BLaER1 (cell line): ENCODE data around the gene ZSWIM4.

Source experiments
- H3K27ac ChIP-seq: shearing (Covaris generic); formaldehyde crosslinking; 2 replicates; pipeline ENCODE4 v1.8.1; 2022
- H3K27me3 ChIP-seq: shearing (Covaris generic); formaldehyde crosslinking; 2 replicates; pipeline ENCODE4 v1.8.1; 2022
- H3K36me3 ChIP-seq: shearing (Covaris generic); formaldehyde crosslinking; 2 replicates; pipeline ENCODE4 v1.8.1; 2022
- H3K4me1 ChIP-seq: shearing (Covaris generic); formaldehyde crosslinking; 2 replicates; pipeline ENCODE4 v1.8.1; 2022
- H3K4me2 ChIP-seq: shearing (Covaris generic); formaldehyde crosslinking; 2 replicates; pipeline ENCODE4 v1.8.1; 2022
- H3K4me3 ChIP-seq: shearing (Covaris generic); formaldehyde crosslinking; 2 replicates; pipeline ENCODE4 v1.8.1; 2022
- H3K9ac ChIP-seq: shearing (Covaris generic); formaldehyde crosslinking; 2 replicates; pipeline ENCODE4 v1.8.1; 2022
- H3K9me3 ChIP-seq: shearing (Covaris generic); formaldehyde crosslinking; 2 replicates; pipeline ENCODE4 v1.8.1; 2022
- H4K20me1 ChIP-seq: shearing (Covaris generic); formaldehyde crosslinking; 2 replicates; pipeline ENCODE4 v1.8.1; 2022
- Cebpa-rat ChIP-seq: shearing (Covaris generic); IDR thresholded peaks from 2 replicates; pipeline ENCODE4 v1.8.1; 2022

Gene ZSWIM4

GRCh38 chr19:13804830-13805683 is 9.8 kb downstream of the ZSWIM4 start:
- no peak overlapping the region for H3K9ac ChIP-seq
- H4K20me1 ChIP-seq, result no peaks in the 10 kb centered on the region
- H3K4me1 ChIP-seq, result no peaks in the 10 kb centered on the region
- H3K4me2 ChIP-seq, result no peak overlapping the region
- H3K27me3 ChIP-seq, result no peaks in the 10 kb centered on the region
- H3K27ac ChIP-seq, result no peak overlapping the region
- H3K36me3 ChIP-seq, result peaks cover 82% of the 10 kb centered on the region
- no peaks in the 10 kb centered on the region for H3K9me3 ChIP-seq
- no peak overlapping the region for H3K4me3 ChIP-seq
- no peak for TF ChIP-seq Cebpa-rat

- Histone ChIP-seq H3K4me3 (no peak overlapping the region), H3K4me1 (no peaks in the 10 kb centered on the region), H3K27me3 (no peaks in the 10 kb centered on the region), H3K4me2 (no peak overlapping the region), H3K36me3 (peaks cover 87% of the 10 kb centered on the region), H3K27ac (no peak overlapping the region), H4K20me1 (no peaks in the 10 kb centered on the region), H3K9me3 (no peaks in the 10 kb centered on the region), H3K9ac (no peak overlapping the region)
- TF ChIP-seq Cebpa-rat, result no peak
Observed at GRCh38 chr19:13806728-13807127, 11.5 kb downstream of the ZSWIM4 start.

DNA sequence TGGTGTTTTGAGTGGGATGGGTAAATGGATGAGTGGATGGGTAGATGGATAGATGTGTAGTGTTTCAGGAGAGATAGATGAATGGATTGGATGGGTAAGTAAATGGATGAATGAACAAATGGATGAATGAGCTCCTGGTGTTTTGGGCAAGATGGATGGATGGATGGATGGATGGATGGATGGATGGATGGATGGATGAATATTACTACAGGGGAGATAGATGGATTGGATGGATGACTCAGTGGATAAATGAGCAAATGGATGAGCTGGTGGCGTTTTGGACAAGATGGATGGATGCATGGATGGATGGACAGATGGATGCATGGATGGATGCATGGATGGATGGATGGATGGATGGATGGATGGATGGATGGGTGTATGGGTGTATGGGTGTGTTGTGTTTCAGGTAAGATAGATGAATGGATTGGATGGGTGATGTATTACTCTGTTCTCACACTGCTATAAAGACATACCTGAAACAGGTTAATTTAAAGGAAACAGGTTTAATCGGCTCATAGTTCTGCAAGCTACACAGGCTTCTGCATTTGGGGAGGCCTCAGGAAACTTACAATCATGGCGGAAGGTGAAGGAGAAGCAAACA is 12.3 kb downstream of the ZSWIM4 start:
- H3K27me3 ChIP-seq, result no peaks in the 10 kb centered on the region
- no peak overlapping the region for H3K4me3 ChIP-seq
- no peak overlapping the region for H3K27ac ChIP-seq
- H3K4me1 ChIP-seq, result no peaks in the 10 kb centered on the region
- no peaks in the 10 kb centered on the region for H4K20me1 ChIP-seq
- no peak for TF ChIP-seq Cebpa-rat
- H3K4me2 ChIP-seq, result no peak overlapping the region
- no peak overlapping the region for H3K9ac ChIP-seq
- H3K9me3 ChIP-seq, result no peaks in the 10 kb centered on the region
- H3K36me3 ChIP-seq, result peaks cover 89% of the 10 kb centered on the region

DNA sequence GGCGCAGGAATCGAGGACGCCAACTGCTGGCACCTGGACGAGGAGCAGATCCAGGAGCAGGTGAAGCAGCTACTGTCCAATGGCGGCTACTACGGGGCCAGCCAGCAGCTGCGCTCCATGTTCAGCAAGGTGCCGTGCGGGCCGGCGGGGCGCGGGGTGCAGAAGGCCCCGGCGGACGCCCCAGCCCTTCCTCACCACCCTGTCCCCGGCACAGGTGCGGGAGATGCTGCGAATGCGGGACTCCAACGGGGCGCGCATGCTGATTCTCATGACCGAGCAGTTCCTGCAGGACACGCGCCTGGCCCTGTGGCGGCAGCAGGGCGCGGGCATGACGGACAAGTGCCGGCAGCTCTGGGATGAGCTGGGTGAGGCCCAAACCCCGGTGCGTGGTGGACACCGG is 13.6 kb downstream of the ZSWIM4 start:
- Histone ChIP-seq H3K4me2 (no peak overlapping the region), H3K9ac (no peak overlapping the region), H3K27ac (no peak overlapping the region), H3K36me3 (peaks cover 93% of the 10 kb centered on the region), H3K9me3 (no peaks in the 10 kb centered on the region), H4K20me1 (no peaks in the 10 kb centered on the region), H3K27me3 (no peaks in the 10 kb centered on the region), H3K4me3 (no peak overlapping the region), H3K4me1 (no peaks in the 10 kb centered on the region)
- TF ChIP-seq Cebpa-rat, result no peak

- TF ChIP-seq Cebpa-rat, result no peak
- peaks cover 11% of the 10 kb centered on the region for H3K4me1 ChIP-seq
- H3K4me2 ChIP-seq, result no peak overlapping the region
- no peak overlapping the region for H3K9ac ChIP-seq
- no peak overlapping the region for H3K4me3 ChIP-seq
- H3K27me3 ChIP-seq, result no peaks in the 10 kb centered on the region
- no peaks in the 10 kb centered on the region for H3K9me3 ChIP-seq
- H3K27ac ChIP-seq, result no peak overlapping the region
- H3K36me3 ChIP-seq, result peaks cover 94% of the 10 kb centered on the region
- H4K20me1 ChIP-seq, result no peaks in the 10 kb centered on the region
Observed at GRCh38 chr19:13812544-13812943, 17.3 kb downstream of the ZSWIM4 start.

DNA sequence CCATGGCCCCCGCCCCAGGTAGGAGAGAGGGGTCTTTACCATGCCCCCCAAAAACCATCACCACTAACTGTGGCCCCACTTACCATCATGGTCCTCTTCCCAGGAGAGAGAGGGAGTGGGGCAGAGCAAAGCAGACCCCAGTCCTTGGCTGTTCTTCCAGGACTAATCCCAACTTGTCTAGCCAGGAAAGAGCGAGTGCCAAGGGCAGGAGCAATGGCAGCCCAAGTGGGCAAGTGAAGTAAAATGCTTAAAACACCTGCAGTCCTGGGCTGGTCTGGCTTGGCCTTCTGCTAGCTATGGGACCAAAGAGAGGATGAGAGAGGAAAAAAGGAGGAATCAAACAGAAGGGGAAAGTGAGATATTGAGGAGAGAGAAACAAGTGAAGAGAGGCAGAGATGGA is 17.9 kb downstream of the ZSWIM4 start:
- Histone ChIP-seq H3K36me3 (peaks cover 93% of the 10 kb centered on the region), H4K20me1 (no peaks in the 10 kb centered on the region), H3K9me3 (no peaks in the 10 kb centered on the region), H3K4me1 (peaks cover 14% of the 10 kb centered on the region), H3K27ac (no peak overlapping the region), H3K9ac (no peak overlapping the region), H3K4me2 (no peak overlapping the region), H3K4me3 (no peak overlapping the region), H3K27me3 (no peaks in the 10 kb centered on the region)
- TF ChIP-seq Cebpa-rat, result no peak

DNA sequence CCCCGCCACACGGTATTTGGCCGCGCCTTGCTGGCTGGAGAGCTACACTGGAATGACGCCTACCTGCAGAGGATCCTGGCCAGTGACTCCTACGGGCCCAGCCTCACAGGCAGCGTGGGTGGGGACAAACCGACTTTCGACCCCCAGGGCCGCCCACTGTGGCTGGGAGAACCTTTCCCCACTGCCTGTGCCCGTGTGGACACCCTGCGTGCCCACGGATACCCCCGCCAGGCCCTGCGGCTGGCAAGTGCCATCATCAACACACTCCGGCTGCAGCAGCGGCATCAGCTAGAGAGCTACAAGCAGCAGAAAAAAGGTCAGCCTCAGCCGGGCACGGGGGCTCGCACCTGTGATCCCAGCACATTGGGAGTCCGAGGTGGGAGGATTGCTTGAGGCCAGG is 19.3 kb downstream of the ZSWIM4 start:
- Histone ChIP-seq H3K4me3 (no peak overlapping the region), H3K4me2 (no peak overlapping the region), H3K9me3 (no peaks in the 10 kb centered on the region), H3K36me3 (peaks cover 88% of the 10 kb centered on the region), H3K9ac (no peak overlapping the region), H3K4me1 (peaks cover 14% of the 10 kb centered on the region), H4K20me1 (no peaks in the 10 kb centered on the region), H3K27me3 (no peaks in the 10 kb centered on the region), H3K27ac (no peak overlapping the region)
- no peak for TF ChIP-seq Cebpa-rat

- peak overlapping the region; percentile 63 for H3K4me2 ChIP-seq
- peaks cover 84% of the 10 kb centered on the region for H3K36me3 ChIP-seq
- H3K9ac ChIP-seq, result no peak overlapping the region
- H4K20me1 ChIP-seq, result no peaks in the 10 kb centered on the region
- no peak for TF ChIP-seq Cebpa-rat
- peaks cover 17% of the 10 kb centered on the region for H3K4me1 ChIP-seq
- peak overlapping the region; percentile 27; the same call in 1 of the 2 replicates for H3K27ac ChIP-seq
- H3K4me3 ChIP-seq, result no peak overlapping the region; the same call in 1 of the 2 replicates
- H3K27me3 ChIP-seq, result no peaks in the 10 kb centered on the region
- no peaks in the 10 kb centered on the region for H3K9me3 ChIP-seq
Observed at GRCh38 chr19:13817018-13817614, 21.9 kb downstream of the ZSWIM4 start.

DNA sequence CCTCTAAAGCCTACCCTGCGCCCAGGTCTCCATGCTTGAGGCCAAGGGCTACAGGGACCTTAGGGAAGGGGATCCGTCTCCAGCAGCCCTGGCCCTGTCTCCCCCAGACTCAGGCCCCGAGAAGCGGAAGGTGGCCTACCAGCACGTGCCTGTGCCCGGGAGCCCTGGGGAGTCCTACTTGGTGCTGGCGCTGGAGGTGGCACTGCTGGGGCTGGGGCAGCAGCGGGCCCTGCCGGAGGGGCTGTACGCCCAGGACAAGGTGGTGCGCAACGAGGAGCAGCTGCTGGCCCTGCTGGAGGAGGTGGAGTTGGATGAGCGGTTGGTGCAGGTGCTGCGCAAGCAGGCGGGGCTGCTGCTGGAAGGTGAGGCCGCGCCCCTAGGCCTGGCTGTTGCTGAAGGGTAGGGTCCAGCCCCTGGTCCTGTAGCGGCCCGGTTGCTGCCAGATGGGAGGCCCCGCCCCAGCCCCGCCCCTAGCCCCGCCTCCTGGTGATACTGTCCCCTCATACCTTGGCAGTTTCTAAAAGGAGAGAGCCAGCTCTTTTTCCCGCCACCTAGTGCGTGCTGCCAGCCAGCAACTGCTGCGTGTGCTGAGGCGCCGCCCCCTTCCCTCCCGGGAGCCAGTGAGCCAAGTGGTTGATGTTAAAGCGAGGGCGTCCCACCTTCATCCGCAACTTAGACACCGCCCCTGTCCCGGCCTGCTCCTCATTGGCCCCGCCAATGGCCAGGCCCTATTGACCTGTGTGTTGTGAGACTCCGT is 22.6 kb downstream of the ZSWIM4 start:
- Histone ChIP-seq H3K4me2 (peak overlapping the region; percentile 63), H3K4me3 (no peak overlapping the region; the same call in 1 of the 2 replicates), H3K4me1 (peaks cover 23% of the 10 kb centered on the region), H4K20me1 (no peaks in the 10 kb centered on the region), H3K27me3 (no peaks in the 10 kb centered on the region), H3K36me3 (peaks cover 78% of the 10 kb centered on the region), H3K9me3 (no peaks in the 10 kb centered on the region), H3K9ac (no peak overlapping the region), H3K27ac (peak overlapping the region; percentile 27; the same call in 1 of the 2 replicates)
- TF ChIP-seq Cebpa-rat, result no peak
